HCT116 (cell line): ENCODE measurements around the gene AURKA.

ENCODE experiments used
- ELF1 ChIP-seq: IDR thresholded peaks from 2 replicates; pipeline ENCODE4 v1.6.1; 2012; ENCODE audit warnings: low read depth, borderline replicate concordance
- EZH2 ChIP-seq: fragments of 200-600 bp; sonication (generic); IDR thresholded peaks from 2 replicates; pipeline ENCODE4 v1.6.1; 2017; ENCODE audit warnings: antibody characterized with exemption, mixed run types
- FOSL1 ChIP-seq: IDR thresholded peaks from 2 replicates; pipeline ENCODE4 v1.6.1; 2012; ENCODE audit warnings: low read depth
- JUND ChIP-seq: IDR thresholded peaks from 2 replicates; pipeline ENCODE4 v1.6.1; 2012
- POLR2A ChIP-seq: IDR thresholded peaks from 2 replicates; pipeline ENCODE4 v1.7.0; 2011; ENCODE audit warnings: borderline replicate concordance; ENCODE audit not compliant: insufficient read depth, insufficient read length; ENCODE audit errors: extremely low read depth
- POLR2AphosphoS5 ChIP-seq: IDR thresholded peaks from 2 replicates; pipeline ENCODE4 v1.6.1; 2011; ENCODE audit warnings: mild to moderate bottlenecking, low read depth, low read length, moderate library complexity
- SP1 ChIP-seq: IDR thresholded peaks from 2 replicates; pipeline ENCODE4 v1.6.1; 2012; ENCODE audit warnings: low read depth
- SRF ChIP-seq: IDR thresholded peaks from 2 replicates; pipeline ENCODE4 v1.6.1; 2012; ENCODE audit warnings: low read depth
- YY1 ChIP-seq: IDR thresholded peaks from 2 replicates; pipeline ENCODE4 v1.6.1; 2011; ENCODE audit warnings: low read length, low read depth, moderate library complexity, mild to moderate bottlenecking; ENCODE audit not compliant: insufficient replicate concordance; ENCODE audit errors: extremely low read depth
- ZNF274 ChIP-seq: fragments of 200-500 bp; sonication (Bioruptor generic); IDR thresholded peaks from 2 replicates; pipeline ENCODE4 v1.6.1; 2014; ENCODE audit warnings: mild to moderate bottlenecking, low read depth, low read length, inconsistent platforms
- TF ChIP-seq, protein P1 (sequence below), 3 experiments: fragments of 200-600 bp in 1 of 3; sonication (generic) in 1 of 3; IDR thresholded peaks in 2 of 3; conservative IDR thresholded peaks in 1 of 3; 2 replicates each; pipeline ENCODE4 v1.5.1; 2012 to 2017; ENCODE audit warnings: low read depth in 2 of 3, low read length in 2 of 3, antibody characterized with exemption in 1 of 3, borderline replicate concordance in 1 of 3, control low read depth in 1 of 3, mild to moderate bottlenecking in 1 of 3, mixed read lengths in 1 of 3, mixed run types in 1 of 3, moderate library complexity in 1 of 3; ENCODE audit not compliant: insufficient read depth in 1 of 3
- TF ChIP-seq, protein P2 (sequence below): IDR thresholded peaks from 2 replicates; pipeline ENCODE4 v1.6.1; 2012
- TF ChIP-seq, protein P3 (sequence below): IDR thresholded peaks from 2 replicates; pipeline ENCODE4 v1.6.1; 2012

DNA sequence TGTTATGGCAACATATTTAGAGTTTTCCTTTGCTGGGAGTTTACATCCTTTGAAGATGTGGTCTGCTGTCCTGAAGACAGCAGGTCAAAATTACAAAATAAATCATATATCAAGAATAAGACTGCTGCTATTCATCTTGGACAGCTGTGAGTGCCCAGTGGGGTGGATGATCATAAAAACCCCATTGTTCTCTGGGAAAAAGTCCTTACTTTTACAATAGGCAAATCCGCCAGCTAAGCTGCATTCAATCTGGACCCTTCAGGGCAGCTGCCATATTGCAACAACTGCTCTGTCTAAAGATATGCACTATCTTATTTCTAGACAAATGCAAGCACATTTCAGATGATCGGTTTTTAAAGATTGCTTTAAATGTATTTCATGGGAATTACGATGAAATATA lies 39.5 kb upstream of the AURKA start:
- no peak for TF ChIP-seq ELF1
- TF ChIP-seq, protein P1, sequence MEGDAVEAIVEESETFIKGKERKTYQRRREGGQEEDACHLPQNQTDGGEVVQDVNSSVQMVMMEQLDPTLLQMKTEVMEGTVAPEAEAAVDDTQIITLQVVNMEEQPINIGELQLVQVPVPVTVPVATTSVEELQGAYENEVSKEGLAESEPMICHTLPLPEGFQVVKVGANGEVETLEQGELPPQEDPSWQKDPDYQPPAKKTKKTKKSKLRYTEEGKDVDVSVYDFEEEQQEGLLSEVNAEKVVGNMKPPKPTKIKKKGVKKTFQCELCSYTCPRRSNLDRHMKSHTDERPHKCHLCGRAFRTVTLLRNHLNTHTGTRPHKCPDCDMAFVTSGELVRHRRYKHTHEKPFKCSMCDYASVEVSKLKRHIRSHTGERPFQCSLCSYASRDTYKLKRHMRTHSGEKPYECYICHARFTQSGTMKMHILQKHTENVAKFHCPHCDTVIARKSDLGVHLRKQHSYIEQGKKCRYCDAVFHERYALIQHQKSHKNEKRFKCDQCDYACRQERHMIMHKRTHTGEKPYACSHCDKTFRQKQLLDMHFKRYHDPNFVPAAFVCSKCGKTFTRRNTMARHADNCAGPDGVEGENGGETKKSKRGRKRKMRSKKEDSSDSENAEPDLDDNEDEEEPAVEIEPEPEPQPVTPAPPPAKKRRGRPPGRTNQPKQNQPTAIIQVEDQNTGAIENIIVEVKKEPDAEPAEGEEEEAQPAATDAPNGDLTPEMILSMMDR (IDR thresholded peaks at IDR 0.05 in 2 of 3, conservative IDR thresholded peaks at IDR 0.05 in 1 of 3; ENCODE audit: borderline replicate concordance in 1 of 3, insufficient read depth in 1 of 3, low read depth in 2 of 3, low read length in 2 of 3) = no peak
- no peak for TF ChIP-seq POLR2A
- no peak for TF ChIP-seq EZH2
- no peak for TF ChIP-seq JUND
- no peak for TF ChIP-seq SRF
- TF ChIP-seq, protein P2, sequence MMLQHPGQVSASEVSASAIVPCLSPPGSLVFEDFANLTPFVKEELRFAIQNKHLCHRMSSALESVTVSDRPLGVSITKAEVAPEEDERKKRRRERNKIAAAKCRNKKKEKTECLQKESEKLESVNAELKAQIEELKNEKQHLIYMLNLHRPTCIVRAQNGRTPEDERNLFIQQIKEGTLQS = no peak
- TF ChIP-seq YY1 = no peak
- no peak for TF ChIP-seq POLR2AphosphoS5
- TF ChIP-seq FOSL1 = no peak
- TF ChIP-seq, protein P3, sequence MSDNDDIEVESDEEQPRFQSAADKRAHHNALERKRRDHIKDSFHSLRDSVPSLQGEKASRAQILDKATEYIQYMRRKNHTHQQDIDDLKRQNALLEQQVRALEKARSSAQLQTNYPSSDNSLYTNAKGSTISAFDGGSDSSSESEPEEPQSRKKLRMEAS = no peak
- TF ChIP-seq ZNF274 = no peak
- TF ChIP-seq SP1 = no peak
